OCI-LY1 (cell line): Measurements from ENCODE around the gene DNMBP.

Experiments
- H2AFZ ChIP-seq: fragments of 200-600 bp; sonication (generic), shearing (Covaris generic); 2 replicates; pipeline ENCODE4 v1.6.0; 2014; ENCODE audit warnings: antibody characterized with exemption, mild to moderate bottlenecking, low read length
- H3F3A ChIP-seq: fragments of 200-600 bp; sonication (generic), shearing (Covaris generic); 2 replicates; pipeline ENCODE4 v1.6.0; 2014; ENCODE audit warnings: mild to moderate bottlenecking, antibody characterized with exemption, low read length, moderate library complexity; ENCODE audit not compliant: insufficient read depth
- H3K27ac ChIP-seq: fragments of 200-600 bp; sonication (generic); 2 replicates; pipeline ENCODE4 v1.5.1; 2014; ENCODE audit warnings: low read length, mixed run types, mild to moderate bottlenecking, low read depth; ENCODE audit not compliant: poor library complexity, severe bottlenecking
- H3K27me3 ChIP-seq: fragments of 200-600 bp; sonication (generic); 2 replicates; pipeline ENCODE4 v1.6.0; 2014; ENCODE audit warnings: antibody characterized with exemption, mild to moderate bottlenecking, low read length, moderate library complexity; ENCODE audit not compliant: insufficient read depth
- H3K36me3 ChIP-seq: fragments of 200-600 bp; sonication (generic); 2 replicates; pipeline ENCODE4 v1.6.1; 2014; ENCODE audit warnings: mild to moderate bottlenecking, antibody characterized with exemption, low read length, moderate library complexity, mixed read lengths; ENCODE audit not compliant: insufficient read depth
- H3K4me1 ChIP-seq: fragments of 200-600 bp; sonication (generic); 2 replicates; pipeline ENCODE4 v1.5.1; 2014; ENCODE audit warnings: mild to moderate bottlenecking, low read length, moderate library complexity; ENCODE audit not compliant: insufficient read depth, severe bottlenecking
- H3K4me2 ChIP-seq: fragments of 200-600 bp; sonication (generic), shearing (Covaris generic); 2 replicates; pipeline ENCODE4 v1.6.1; 2014; ENCODE audit warnings: low read length
- H3K4me3 ChIP-seq: fragments of 200-600 bp; sonication (generic); 2 replicates; pipeline ENCODE4 v1.5.1; 2014; ENCODE audit warnings: low read length, low read depth, mild to moderate bottlenecking, mixed read lengths; ENCODE audit not compliant: poor library complexity, severe bottlenecking
- H3K79me2 ChIP-seq: fragments of 200-600 bp; shearing (Covaris generic); 2 replicates; pipeline ENCODE4 v1.6.1; 2016; ENCODE audit warnings: mixed run types, low read length, mixed read lengths; ENCODE audit not compliant: insufficient read depth
- H3K9ac ChIP-seq: fragments of 200-600 bp; sonication (generic), shearing (Covaris generic); 2 replicates; pipeline ENCODE4 v1.6.1; 2014; ENCODE audit warnings: mild to moderate bottlenecking, low read length, mixed read lengths
- H3K9me2 ChIP-seq: fragments of 200-600 bp; sonication (generic), shearing (Covaris generic); 2 replicates; pipeline ENCODE4 v1.6.1; 2014; ENCODE audit warnings: low read depth, mild to moderate bottlenecking, low read length, mixed read lengths
- H3K9me3 ChIP-seq: fragments of 200-600 bp; shearing (Covaris generic); 2 replicates; pipeline ENCODE4 v1.6.1; 2014; ENCODE audit warnings: low read length, mixed read lengths
- H4K20me1 ChIP-seq: fragments of 200-600 bp; sonication (generic), shearing (Covaris generic); 2 replicates; pipeline ENCODE4 v1.6.0; 2016; ENCODE audit warnings: mild to moderate bottlenecking, low read length; ENCODE audit not compliant: insufficient read depth
- CTCF ChIP-seq: fragments of 200-600 bp; sonication (generic), shearing (Covaris generic); IDR thresholded peaks from 2 replicates; pipeline ENCODE4 v1.5.1; 2017; ENCODE audit warnings: mild to moderate bottlenecking, antibody characterized with exemption, low read length, moderate library complexity, mixed read lengths
- EZH2 ChIP-seq: fragments of 200-600 bp; sonication (generic), shearing (Covaris generic); IDR thresholded peaks from 2 replicates; pipeline ENCODE4 v1.8.0; 2017; ENCODE audit warnings: borderline replicate concordance, mixed run types, mild to moderate bottlenecking, antibody characterized with exemption, low read length, moderate library complexity, mixed read lengths

Gene DNMBP

DNA sequence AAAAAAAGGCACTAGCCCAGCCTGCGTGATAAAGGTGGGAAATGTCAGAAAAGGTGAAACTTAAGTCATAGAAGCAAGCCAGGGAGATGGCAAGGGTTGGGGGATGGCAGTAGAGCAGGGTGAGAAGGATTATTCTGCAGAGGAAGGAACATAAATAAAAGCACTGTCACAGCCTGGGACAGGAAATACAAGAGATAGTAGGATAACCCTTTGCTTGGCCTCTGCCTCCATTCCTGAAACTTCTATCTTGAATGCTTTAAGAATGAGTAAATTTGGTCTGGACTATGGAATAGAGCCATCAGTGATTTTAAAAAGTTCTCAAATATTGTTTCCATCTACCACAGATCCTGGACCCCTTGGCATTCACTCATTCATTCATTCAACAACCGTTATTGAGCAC is 177.3 kb downstream of the DNMBP start:
- Histone ChIP-seq H3K36me3 (no peaks in the 10 kb centered on the region), H2AFZ (no peak overlapping the region), H3K4me2 (no peak overlapping the region), H3K27me3 (no peaks in the 10 kb centered on the region), H3K4me1 (no peaks in the 10 kb centered on the region), H3K79me2 (no peaks in the 10 kb centered on the region), H3F3A (no peaks in the 10 kb centered on the region), H3K27ac (no peak overlapping the region), H3K9me2 (no peaks in the 10 kb centered on the region), H3K9me3 (no peaks in the 10 kb centered on the region), H3K4me3 (no peak overlapping the region), H3K9ac (no peak overlapping the region), H4K20me1 (no peaks in the 10 kb centered on the region)
- no peak for TF ChIP-seq EZH2
- no peak for TF ChIP-seq CTCF

- TF ChIP-seq EZH2 (no peak), CTCF (no peak)
- Histone ChIP-seq H2AFZ (no peak overlapping the region), H3K79me2 (no peaks in the 10 kb centered on the region), H3K36me3 (no peaks in the 10 kb centered on the region), H4K20me1 (no peaks in the 10 kb centered on the region), H3K4me1 (no peaks in the 10 kb centered on the region), H3F3A (no peaks in the 10 kb centered on the region), H3K9me2 (no peaks in the 10 kb centered on the region), H3K27ac (no peak overlapping the region), H3K9ac (no peak overlapping the region), H3K27me3 (no peaks in the 10 kb centered on the region), H3K4me2 (no peak overlapping the region), H3K4me3 (no peak overlapping the region), H3K9me3 (no peaks in the 10 kb centered on the region)
Observed at GRCh38 chr10:99828464-99828863, 181.3 kb downstream of the DNMBP start.

DNA sequence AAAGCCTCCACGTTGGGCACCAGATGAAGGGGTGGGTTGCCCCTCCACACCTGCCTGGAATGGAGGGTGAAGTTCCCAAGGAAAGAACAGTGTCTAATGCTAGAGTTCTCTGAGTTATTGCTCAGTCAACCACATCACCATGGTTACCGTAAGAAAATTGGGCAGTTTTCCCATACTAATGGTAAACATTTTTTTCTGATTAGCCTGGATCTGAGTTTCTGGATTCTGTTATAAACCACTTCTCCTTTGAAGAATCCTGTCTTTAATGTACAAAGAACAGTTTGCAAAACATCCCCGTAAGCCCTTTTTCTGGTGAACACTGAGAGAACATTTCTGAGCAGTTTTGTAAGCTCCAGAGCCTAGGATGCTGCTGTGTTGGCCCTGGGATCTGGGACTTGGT is 181.8 kb downstream of the DNMBP start:
- Histone ChIP-seq H3K9me2 (no peaks in the 10 kb centered on the region), H3K4me2 (no peak overlapping the region), H3F3A (no peaks in the 10 kb centered on the region), H3K79me2 (no peaks in the 10 kb centered on the region), H3K4me1 (no peaks in the 10 kb centered on the region), H3K9ac (no peak overlapping the region), H3K9me3 (no peaks in the 10 kb centered on the region), H3K4me3 (no peak overlapping the region), H3K27me3 (no peaks in the 10 kb centered on the region), H3K36me3 (no peaks in the 10 kb centered on the region), H3K27ac (no peak overlapping the region), H2AFZ (no peak overlapping the region), H4K20me1 (no peaks in the 10 kb centered on the region)
- TF ChIP-seq CTCF: no peak
- no peak for TF ChIP-seq EZH2
